Colonic mucosa (tissue), 4 donors: ENCODE measurements around the gene TAF1L. TPM values are rescaled to one million over a fixed set of nuclear protein-coding genes. Genes with fewer than 3 reads are reported as not detected.

Experiments used
- DNase-seq: peaks from one replicate; pipeline ENCODE4 v3.0.0-alpha.2; 2020
- H3K27ac ChIP-seq: fragments of 200-600 bp; one replicate; pipeline ENCODE4 v1.8.0; 2021
- H3K27me3 ChIP-seq: fragments of 200-600 bp; one replicate; pipeline ENCODE4 v1.8.0; 2021
- H3K36me3 ChIP-seq: fragments of 200-600 bp; one replicate; pipeline ENCODE4 v1.8.0; 2021
- H3K4me1 ChIP-seq: fragments of 200-600 bp; one replicate; pipeline ENCODE4 v1.8.0; 2021; ENCODE audit warnings: mild to moderate bottlenecking
- H3K4me3 ChIP-seq: fragments of 200-600 bp; one replicate; pipeline ENCODE4 v1.8.0; 2021
- H3K9ac ChIP-seq, 2 donors: one replicate each; pipeline ENCODE4 v1.7.0; 2013; ENCODE audit warnings: control low read depth in 2 of 2, low read depth in 2 of 2, low read length in 2 of 2
- H3K9me3 ChIP-seq: fragments of 200-600 bp; one replicate; pipeline ENCODE4 v1.8.0; 2021
- intact Hi-C: fragments of 100-400 bp; cut with DNase I; formaldehyde crosslinking; loops from one replicate; pipeline ENCODE4 v1.14.1; 2022
- total RNA-seq, 2 donors: library from RNA; stranded (reverse); fragmentation: NEBNext Ultra II Directional in 1 of 2; extraction: Animal tissue kit (Norgen Biotek cat#: 25700) in 1 of 2; gene quantifications; one replicate each; pipeline ENCODE4 v1.2.1, GENCODE V29; 2021
- TF ChIP-seq, protein P1 (sequence below): fragments of 200-600 bp; IDR thresholded peaks from one replicate; pipeline ENCODE4 v1.8.0; 2022; ENCODE audit warnings: antibody characterized with exemption, mild to moderate bottlenecking
- donor health status: healthy.
- donor health status: DM: no; HTN: no; CAD: no.
- donor health status: DM: no; HTN: no; CAD: no.

TAF1L gene
- total RNA-seq, 2 donors from 2014 or later = not detected

DNA sequence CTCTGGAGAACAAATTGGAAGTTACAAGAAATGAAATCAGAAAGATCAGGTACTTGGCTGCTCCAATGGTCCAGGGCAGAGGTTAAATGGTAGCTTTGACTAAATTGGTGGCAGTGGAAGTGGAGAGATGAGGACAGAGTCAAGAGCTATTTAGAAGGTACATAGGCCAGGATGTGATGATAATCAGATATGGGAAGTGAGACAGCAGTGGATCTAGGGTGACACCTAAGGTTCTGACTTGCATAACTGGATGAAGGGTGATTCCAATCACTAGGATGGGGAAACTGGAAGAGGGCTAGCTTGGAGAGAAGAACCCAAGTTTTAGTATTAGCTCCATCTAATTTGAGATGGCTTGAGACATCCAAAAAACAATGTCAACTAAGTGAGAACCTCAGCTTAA lies 38.5 kb downstream of the TAF1L start:
- H3K9ac ChIP-seq = no peak overlapping the region
- DNase-seq = no peak
- no peaks in the 10 kb centered on the region for H3K9me3 ChIP-seq
- H3K27ac ChIP-seq = no peak overlapping the region
- no peaks in the 10 kb centered on the region for H3K4me1 ChIP-seq
- TF ChIP-seq, protein P1, sequence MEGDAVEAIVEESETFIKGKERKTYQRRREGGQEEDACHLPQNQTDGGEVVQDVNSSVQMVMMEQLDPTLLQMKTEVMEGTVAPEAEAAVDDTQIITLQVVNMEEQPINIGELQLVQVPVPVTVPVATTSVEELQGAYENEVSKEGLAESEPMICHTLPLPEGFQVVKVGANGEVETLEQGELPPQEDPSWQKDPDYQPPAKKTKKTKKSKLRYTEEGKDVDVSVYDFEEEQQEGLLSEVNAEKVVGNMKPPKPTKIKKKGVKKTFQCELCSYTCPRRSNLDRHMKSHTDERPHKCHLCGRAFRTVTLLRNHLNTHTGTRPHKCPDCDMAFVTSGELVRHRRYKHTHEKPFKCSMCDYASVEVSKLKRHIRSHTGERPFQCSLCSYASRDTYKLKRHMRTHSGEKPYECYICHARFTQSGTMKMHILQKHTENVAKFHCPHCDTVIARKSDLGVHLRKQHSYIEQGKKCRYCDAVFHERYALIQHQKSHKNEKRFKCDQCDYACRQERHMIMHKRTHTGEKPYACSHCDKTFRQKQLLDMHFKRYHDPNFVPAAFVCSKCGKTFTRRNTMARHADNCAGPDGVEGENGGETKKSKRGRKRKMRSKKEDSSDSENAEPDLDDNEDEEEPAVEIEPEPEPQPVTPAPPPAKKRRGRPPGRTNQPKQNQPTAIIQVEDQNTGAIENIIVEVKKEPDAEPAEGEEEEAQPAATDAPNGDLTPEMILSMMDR = no peak
- H3K36me3 ChIP-seq = no peaks in the 10 kb centered on the region
- intact Hi-C loops = no loop called here
- H3K4me3 ChIP-seq = no peak overlapping the region
- no peaks in the 10 kb centered on the region for H3K27me3 ChIP-seq

DNA sequence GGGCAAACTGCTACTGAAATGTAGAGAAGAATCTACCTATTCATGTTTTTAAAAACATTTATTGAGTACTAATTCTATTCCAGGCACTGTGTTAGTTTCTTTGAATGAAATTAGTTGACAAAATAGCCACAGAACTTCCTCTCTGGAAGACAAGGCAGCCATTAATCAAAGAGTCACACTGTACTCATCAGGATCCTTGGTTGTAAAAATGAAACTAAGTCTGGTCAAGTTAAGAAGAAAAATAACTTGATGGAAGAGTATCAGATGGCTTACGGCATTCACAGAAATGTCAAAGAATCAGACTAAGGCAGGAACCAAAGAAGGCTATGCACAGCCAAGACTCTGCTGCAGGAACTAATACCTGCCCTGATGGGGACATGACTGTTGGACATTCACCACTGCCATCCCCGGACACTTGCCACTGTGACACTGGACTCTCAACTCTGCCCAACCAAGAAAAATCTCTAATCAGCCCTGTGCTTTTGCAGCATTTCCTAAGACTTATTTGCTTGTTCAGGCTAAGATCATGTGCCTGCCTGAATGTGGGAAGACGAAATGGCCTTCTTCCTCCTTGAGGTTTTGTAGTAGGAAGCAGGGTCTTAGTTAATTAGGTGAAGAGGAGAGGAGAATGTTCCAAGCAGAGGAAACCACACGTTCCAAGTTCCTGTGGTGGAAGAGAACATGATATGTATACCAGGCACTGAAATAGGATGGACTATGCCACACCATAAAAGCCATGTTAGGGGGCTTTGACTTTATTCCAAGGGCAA lies 39.2 kb downstream of the TAF1L start:
- Histone ChIP-seq H3K4me3 (no peak overlapping the region), H3K36me3 (no peaks in the 10 kb centered on the region), H3K9me3 (no peaks in the 10 kb centered on the region), H3K27ac (no peak overlapping the region), H3K4me1 (no peaks in the 10 kb centered on the region), H3K27me3 (no peaks in the 10 kb centered on the region), H3K9ac (no peak overlapping the region)
- TF ChIP-seq, protein P1 = no peak
- DNase-seq = no peak
- intact Hi-C loops = no loop called here

DNA sequence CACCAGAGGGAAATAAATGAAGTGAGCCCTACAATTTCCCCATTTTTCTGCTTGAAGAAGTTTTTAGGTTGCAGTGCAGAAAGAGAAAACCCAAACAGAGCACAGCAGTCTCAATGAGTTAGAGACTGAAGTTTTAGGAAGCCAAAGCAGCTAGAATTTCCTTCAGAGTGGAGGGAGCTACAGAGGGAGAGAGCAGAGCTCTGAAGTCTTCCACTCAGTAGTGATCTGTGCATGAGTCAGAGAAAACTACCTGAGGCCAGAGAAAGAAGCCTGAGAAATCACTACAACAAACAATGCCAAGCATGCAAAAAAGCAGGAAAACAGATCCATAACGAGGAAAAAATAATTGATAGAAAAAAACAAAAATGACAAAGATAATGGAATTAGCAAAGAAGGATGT lies 44.6 kb downstream of the TAF1L start:
- H3K9me3 ChIP-seq = no peaks in the 10 kb centered on the region

DNA sequence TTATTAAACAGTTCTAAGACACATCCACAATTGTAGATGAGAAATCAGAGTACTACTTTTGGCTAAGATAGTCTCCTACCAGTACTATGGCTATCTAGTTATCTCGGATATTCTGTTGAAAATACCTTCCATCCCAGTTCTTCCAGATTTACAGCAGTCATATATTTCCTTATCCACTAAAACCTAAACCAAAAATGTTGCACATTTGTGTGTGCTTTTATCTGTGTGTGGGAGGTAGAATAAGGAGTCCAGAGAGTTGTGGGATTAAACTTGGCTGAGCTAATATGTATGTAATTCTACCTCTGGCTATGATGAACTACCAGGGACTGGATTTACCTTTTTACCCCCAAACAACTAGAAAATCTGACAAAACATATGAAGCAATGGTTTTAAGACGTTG lies 45.0 kb downstream of the TAF1L start:
- TF ChIP-seq, protein P1 = no peak
- H3K27ac ChIP-seq = no peak overlapping the region
- no peaks in the 10 kb centered on the region for H3K4me1 ChIP-seq
- no peaks in the 10 kb centered on the region for H3K36me3 ChIP-seq
- DNase-seq = no peak
- H3K27me3 ChIP-seq = no peaks in the 10 kb centered on the region
- H3K4me3 ChIP-seq = no peak overlapping the region
- no peak overlapping the region for H3K9ac ChIP-seq
- H3K9me3 ChIP-seq = no peaks in the 10 kb centered on the region
- intact Hi-C loops = no loop called here

More for the DNA sequence above, 44.6 kb downstream of the TAF1L start:
- H3K4me1 ChIP-seq = no peaks in the 10 kb centered on the region
- H3K4me3 ChIP-seq = no peak overlapping the region
- H3K27ac ChIP-seq = no peak overlapping the region
- TF ChIP-seq, protein P1 = no peak
- no peak overlapping the region for H3K9ac ChIP-seq
- intact Hi-C loops = no loop called here
- DNase-seq = no peak
- H3K27me3 ChIP-seq = no peaks in the 10 kb centered on the region
- H3K36me3 ChIP-seq = no peaks in the 10 kb centered on the region

DNA sequence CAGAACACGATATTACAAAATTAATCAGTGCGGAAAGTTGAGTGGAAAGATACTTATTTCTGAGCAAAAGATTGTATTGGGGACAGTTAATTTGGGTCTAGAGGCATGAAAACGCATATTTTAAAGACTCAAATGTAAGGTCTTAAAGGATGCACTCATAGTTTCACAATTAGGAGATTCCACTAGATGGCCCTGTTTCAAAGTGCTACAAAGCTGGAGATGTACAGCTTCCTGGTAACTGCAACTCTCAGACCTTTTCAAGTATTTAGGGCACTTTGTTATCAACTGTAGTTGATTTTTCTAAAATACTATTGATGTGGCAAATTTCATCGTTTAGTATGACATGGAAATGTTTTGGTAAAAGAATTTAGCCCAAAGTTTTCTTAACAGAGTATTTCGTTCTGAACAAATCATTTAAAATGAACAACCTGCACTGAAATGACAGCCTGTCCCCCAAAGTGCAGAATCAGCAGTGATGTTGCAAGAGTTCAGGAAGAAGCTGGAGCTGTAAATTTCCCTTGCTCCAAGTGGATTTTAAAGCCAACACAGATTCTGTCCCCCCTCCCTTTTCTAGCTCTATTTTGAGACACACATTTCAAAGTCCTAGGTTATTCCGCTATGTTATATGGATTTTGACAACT lies 46.3 kb downstream of the TAF1L start:
- TF ChIP-seq, protein P1 = peak; percentile 24
- intact Hi-C loops = no loop called here
- DNase-seq = no peak

More for the DNA sequence above, 46.3 kb downstream of the TAF1L start:
- Histone ChIP-seq H3K4me3 (no peak overlapping the region), H3K9ac (no peak overlapping the region), H3K27ac (no peak overlapping the region), H3K27me3 (no peaks in the 10 kb centered on the region), H3K9me3 (no peaks in the 10 kb centered on the region), H3K4me1 (no peaks in the 10 kb centered on the region), H3K36me3 (no peaks in the 10 kb centered on the region)
